DOHH2 (cell line): Measurements from ENCODE around the gene TBC1D2B.
"Not testable (repeated sequence)": the region's sequence is repeated elsewhere in the genome, so short reads cannot be mapped to it uniquely, and the experiment has no call there.

ENCODE experiments used
- EZH2phosphoT487 ChIP-seq: fragments of 200-600 bp; sonication (generic); IDR thresholded peaks from 2 replicates; pipeline ENCODE4 v1.6.1; 2017; ENCODE audit warnings: borderline replicate concordance, mild to moderate bottlenecking, antibody characterized with exemption, low read length, moderate library complexity, mixed read lengths
- TF ChIP-seq, protein P1 (sequence below): fragments of 200-600 bp; sonication (generic); IDR thresholded peaks from one replicate; pipeline ENCODE4 v1.5.1; 2014; ENCODE audit warnings: antibody characterized with exemption, mild to moderate bottlenecking, low read depth, low read length; ENCODE audit not compliant: poor library complexity, severe bottlenecking

- TF ChIP-seq, protein P1, sequence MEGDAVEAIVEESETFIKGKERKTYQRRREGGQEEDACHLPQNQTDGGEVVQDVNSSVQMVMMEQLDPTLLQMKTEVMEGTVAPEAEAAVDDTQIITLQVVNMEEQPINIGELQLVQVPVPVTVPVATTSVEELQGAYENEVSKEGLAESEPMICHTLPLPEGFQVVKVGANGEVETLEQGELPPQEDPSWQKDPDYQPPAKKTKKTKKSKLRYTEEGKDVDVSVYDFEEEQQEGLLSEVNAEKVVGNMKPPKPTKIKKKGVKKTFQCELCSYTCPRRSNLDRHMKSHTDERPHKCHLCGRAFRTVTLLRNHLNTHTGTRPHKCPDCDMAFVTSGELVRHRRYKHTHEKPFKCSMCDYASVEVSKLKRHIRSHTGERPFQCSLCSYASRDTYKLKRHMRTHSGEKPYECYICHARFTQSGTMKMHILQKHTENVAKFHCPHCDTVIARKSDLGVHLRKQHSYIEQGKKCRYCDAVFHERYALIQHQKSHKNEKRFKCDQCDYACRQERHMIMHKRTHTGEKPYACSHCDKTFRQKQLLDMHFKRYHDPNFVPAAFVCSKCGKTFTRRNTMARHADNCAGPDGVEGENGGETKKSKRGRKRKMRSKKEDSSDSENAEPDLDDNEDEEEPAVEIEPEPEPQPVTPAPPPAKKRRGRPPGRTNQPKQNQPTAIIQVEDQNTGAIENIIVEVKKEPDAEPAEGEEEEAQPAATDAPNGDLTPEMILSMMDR: not testable (repeated sequence)
- TF ChIP-seq EZH2phosphoT487: not testable (repeated sequence)
These were observed 98.8 kb downstream of the TBC1D2B start for GRCh38 chr15:77978759-77979145.
